Endothelial cell of umbilical vein (primary cell): Measurements from ENCODE around the gene TBC1D5. TPM values are rescaled to one million over a fixed set of nuclear protein-coding genes. Genes with fewer than 3 reads are reported as not detected.

Experiments
- BruUV-seq: library from RNA; stranded (reverse); fragments of 400-500 nt; replicated peaks from 2 replicates; lab custom pipeline; 2021; lab: Mats Ljungman, UMichigan
- CTCF ChIA-PET: fragments of 300-600, 350-600 bp; sonication (Branson Sonifier 250); formaldehyde crosslinking; loops from one replicate; lab custom pipeline; 2021; ENCODE audit warnings: antibody characterized with exemption, inconsistent platforms; lab: Charles Lee
- POLR2A ChIA-PET: fragments of 300-600, 350-600 bp; sonication (Branson Sonifier 250); formaldehyde crosslinking; loops from one replicate; lab custom pipeline; 2021; ENCODE audit warnings: antibody characterized with exemption, inconsistent platforms; lab: Charles Lee
- DNase-seq: peaks from one replicate; pipeline ENCODE4 v3.0.0-alpha.2; 2011; ENCODE audit warnings: low read depth, low spot score
- FAIRE-seq: peaks from 2 replicates; lab custom pipeline; 2011; peaks lifted over from hg19 to GRCh38; lab: Jason Lieb, UNC
- H2AFZ ChIP-seq: 2 replicates; pipeline ENCODE4 v1.6.0; 2012; ENCODE audit warnings: low read depth, low read length, control low read depth, inconsistent platforms
- H3K27ac ChIP-seq: 2 replicates; pipeline ENCODE4 v1.5.1; 2011; ENCODE audit warnings: low read depth, mild to moderate bottlenecking, control low read depth, low read length, moderate library complexity; ENCODE audit not compliant: insufficient read depth
- H3K27me3 ChIP-seq, 2 experiments: 2 replicates each; pipeline versions ENCODE4 v1.6.0 to v1.6.1; 2011; ENCODE audit warnings: low read length in 2 of 2, mixed read lengths in 1 of 2; ENCODE audit not compliant: control insufficient read depth in 2 of 2, insufficient read depth in 2 of 2
- H3K36me3 ChIP-seq, 2 experiments: 2 replicates in 1 of 2; 3 replicates in 1 of 2; pipeline ENCODE4 v1.5.1; 2011; ENCODE audit warnings: low read length in 2 of 2, mild to moderate bottlenecking in 1 of 2, moderate library complexity in 1 of 2; ENCODE audit not compliant: control insufficient read depth in 2 of 2, insufficient read depth in 2 of 2; ENCODE audit errors: extremely low read depth in 1 of 2
- H3K4me1 ChIP-seq: 3 replicates; pipeline ENCODE4 v1.5.1; 2011; ENCODE audit warnings: mild to moderate bottlenecking, low read length; ENCODE audit not compliant: control insufficient read depth, insufficient read depth; ENCODE audit errors: extremely low read depth
- H3K4me2 ChIP-seq: 2 replicates; pipeline ENCODE4 v1.6.1; 2011; ENCODE audit warnings: low read length, control low read depth, mixed read lengths; ENCODE audit not compliant: insufficient read depth
- H3K4me3 ChIP-seq, 3 experiments: fragments of 200-600 bp in 1 of 3; sonication (generic), shearing (Covaris generic) in 1 of 3; replicated peaks in 1 of 3; 2 replicates each; pipeline ENCODE4 v1.5.1; 2011 to 2016; ENCODE audit warnings: control low read depth in 3 of 3, low read length in 3 of 3, mild to moderate bottlenecking in 2 of 3, inconsistent platforms in 1 of 3, low read depth in 1 of 3, moderate library complexity in 1 of 3; ENCODE audit not compliant: insufficient read depth in 1 of 3
- H3K79me2 ChIP-seq: 2 replicates; pipeline ENCODE4 v1.6.0; 2012; ENCODE audit warnings: low read length, inconsistent platforms; ENCODE audit not compliant: control insufficient read depth, insufficient read depth
- H3K9ac ChIP-seq: replicated peaks from 2 replicates; pipeline ENCODE3; 2011; ENCODE audit warnings: low read length, control low read depth; ENCODE audit not compliant: insufficient read depth; ENCODE audit errors: extremely low read depth
- H3K9me1 ChIP-seq: replicated peaks from 3 replicates; pipeline ENCODE4 v1.6.0; 2011; ENCODE audit warnings: mild to moderate bottlenecking, low read length; ENCODE audit not compliant: control insufficient read depth, insufficient read depth; ENCODE audit errors: extremely low read depth
- H3K9me3 ChIP-seq: replicated peaks from 2 replicates; pipeline ENCODE4 v1.5.1; 2012; ENCODE audit warnings: low read length, inconsistent platforms; ENCODE audit not compliant: control insufficient read depth, insufficient read depth
- H4K20me1 ChIP-seq: replicated peaks from 2 replicates; pipeline ENCODE3; 2011; ENCODE audit warnings: mild to moderate bottlenecking, low read length; ENCODE audit not compliant: control insufficient read depth, insufficient read depth; ENCODE audit errors: extremely low read depth
- EZH2 ChIP-seq: IDR thresholded peaks from 2 replicates; pipeline ENCODE4 v1.6.1; 2012; ENCODE audit warnings: borderline replicate concordance, low read depth, mild to moderate bottlenecking, moderate library complexity, low read length, inconsistent platforms; ENCODE audit not compliant: severe bottlenecking
- FOS ChIP-seq: IDR thresholded peaks from 2 replicates; pipeline ENCODE4 v1.6.1; 2011; ENCODE audit warnings: mild to moderate bottlenecking, low read length, moderate library complexity, borderline replicate concordance; ENCODE audit not compliant: insufficient read depth
- GATA2 ChIP-seq: IDR thresholded peaks from 2 replicates; pipeline ENCODE4 v1.7.0; 2011; ENCODE audit warnings: low read depth, mild to moderate bottlenecking, moderate library complexity, mixed read lengths, low read length; ENCODE audit not compliant: insufficient read length, insufficient read depth
- JUN ChIP-seq: IDR thresholded peaks from 2 replicates; pipeline ENCODE4 v1.6.1; 2011; ENCODE audit warnings: borderline replicate concordance, low read depth; ENCODE audit not compliant: insufficient read length, insufficient read depth
- MAX ChIP-seq: IDR thresholded peaks from 2 replicates; pipeline ENCODE4 v1.6.1; 2011; ENCODE audit not compliant: insufficient read depth, insufficient read length
- MYC ChIP-seq: IDR thresholded peaks from one replicate; pipeline ENCODE4 v1.6.1; 2011; ENCODE audit warnings: mild to moderate bottlenecking, low read depth, low read length
- POLR2A ChIP-seq: IDR thresholded peaks from 2 replicates; pipeline ENCODE4 v1.6.1; 2012; ENCODE audit warnings: low read depth, mild to moderate bottlenecking, control low read depth, low read length
- POLR2AphosphoS5 ChIP-seq: IDR thresholded peaks from 2 replicates; pipeline ENCODE4 v1.6.1; 2012; ENCODE audit warnings: low read depth, mild to moderate bottlenecking, control low read depth, low read length, moderate library complexity; ENCODE audit not compliant: insufficient read depth
- dilution Hi-C: fragments of 300-500 bp; cut with MboI; formaldehyde crosslinking; loops from one replicate; pipeline ENCODE4 v1.15.0; 2019; ENCODE audit warnings: low sequenced_read_pairs; ENCODE audit not compliant: extremely low pct_ligation_motif_present
- intact Hi-C: fragments of 100-400 bp; cut with micrococcal nuclease; formaldehyde crosslinking; loops from one replicate; pipeline ENCODE4 v1.10.0; 2022
- polyA plus RNA-seq, 4 experiments: library from polyadenylated mRNA; depleted of rRNA in 3 of 4; stranded (reverse) in 3 of 4; unstranded in 1 of 4; fragments of >200 nt; gene quantifications; 2 replicates each; pipeline versions ENCODE4 v1.2.1 to v1.2.3, GENCODE V29; 2011 to 2012; ENCODE audit warnings: missing spikeins in 1 of 4
- total RNA-seq: library from RNA; stranded (reverse); gene quantifications from 2 replicates; pipeline ENCODE4 v1.2.3, GENCODE V29; 2021
- TF ChIP-seq, protein P1 (sequence below), 2 donors: IDR thresholded peaks; 1 replicate in 1 of 2; 2 replicates in 1 of 2; pipeline ENCODE4 v1.5.1; 2011; ENCODE audit warnings: low read length in 2 of 2, mild to moderate bottlenecking in 2 of 2, moderate library complexity in 2 of 2, control low read depth in 1 of 2, inconsistent platforms in 1 of 2, low read depth in 1 of 2; ENCODE audit not compliant: insufficient read depth in 1 of 2; ENCODE audit errors: extremely low read depth in 1 of 2

The TBC1D5 gene
- total and polyA plus RNA-seq, 2 donors (not counting 3 experiments of a cell fraction or from before 2014, with no cell fraction given), result 17.5 to 44.7 TPM

GRCh38 chr3:17155951-17156350, 586.5 kb downstream of the TBC1D5 start:
- ChIA-PET CTCF (interaction anchor here (1.1 to 1.7 kb wide), 2 partner anchors 10 to 327 kb away, joined by 3 to 4 read pairs; no protein-coding TSS in a partner anchor), POLR2A (no interaction called here)
- Histone ChIP-seq H3K9me1 (no peaks in the 10 kb centered on the region), H4K20me1 (no peaks in the 10 kb centered on the region), H3K27me3 (no peaks in the 10 kb centered on the region), H3K27ac (no peak overlapping the region), H3K9ac (no peak overlapping the region), H2AFZ (no peak overlapping the region), H3K79me2 (no peaks in the 10 kb centered on the region), H3K4me2 (no peak overlapping the region), H3K4me3 (no peak overlapping the region), H3K9me3 (no peaks in the 10 kb centered on the region), H3K36me3 (peaks cover 0 to 8% of the 10 kb centered on the region in 2 experiments), H3K4me1 (no peaks in the 10 kb centered on the region)
- TF ChIP-seq MAX, result no peak
- TF ChIP-seq POLR2AphosphoS5, result no peak
- TF ChIP-seq GATA2, result no peak
- no peak for TF ChIP-seq EZH2
- TF ChIP-seq FOS, result no peak
- no peak for TF ChIP-seq POLR2A
- TF ChIP-seq JUN, result no peak
- TF ChIP-seq, protein P1, sequence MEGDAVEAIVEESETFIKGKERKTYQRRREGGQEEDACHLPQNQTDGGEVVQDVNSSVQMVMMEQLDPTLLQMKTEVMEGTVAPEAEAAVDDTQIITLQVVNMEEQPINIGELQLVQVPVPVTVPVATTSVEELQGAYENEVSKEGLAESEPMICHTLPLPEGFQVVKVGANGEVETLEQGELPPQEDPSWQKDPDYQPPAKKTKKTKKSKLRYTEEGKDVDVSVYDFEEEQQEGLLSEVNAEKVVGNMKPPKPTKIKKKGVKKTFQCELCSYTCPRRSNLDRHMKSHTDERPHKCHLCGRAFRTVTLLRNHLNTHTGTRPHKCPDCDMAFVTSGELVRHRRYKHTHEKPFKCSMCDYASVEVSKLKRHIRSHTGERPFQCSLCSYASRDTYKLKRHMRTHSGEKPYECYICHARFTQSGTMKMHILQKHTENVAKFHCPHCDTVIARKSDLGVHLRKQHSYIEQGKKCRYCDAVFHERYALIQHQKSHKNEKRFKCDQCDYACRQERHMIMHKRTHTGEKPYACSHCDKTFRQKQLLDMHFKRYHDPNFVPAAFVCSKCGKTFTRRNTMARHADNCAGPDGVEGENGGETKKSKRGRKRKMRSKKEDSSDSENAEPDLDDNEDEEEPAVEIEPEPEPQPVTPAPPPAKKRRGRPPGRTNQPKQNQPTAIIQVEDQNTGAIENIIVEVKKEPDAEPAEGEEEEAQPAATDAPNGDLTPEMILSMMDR (IDR thresholded peaks at IDR 0.05; ENCODE audit: extremely low read depth in 1 of 2, insufficient read depth in 1 of 2, low read depth in 1 of 2, low read length in 2 of 2), result no peak
- no peak for TF ChIP-seq MYC
- FAIRE-seq, result no peak
- DNase-seq, result no peak
- intact Hi-C loops (no loop called here), dilution Hi-C loops (no loop called here)
- BruUV-seq, result no TSS peak
